Upper lobe of left lung (tissue), 6 donors: ENCODE measurements around the gene OGFR. TPM values are rescaled to one million over a fixed set of nuclear protein-coding genes. Genes with fewer than 3 reads are reported as not detected.
A peak's percentile ranks its signal among the peaks of the same experiment; 100 is the strongest.

Experiments used
- ATAC-seq, 2 donors: fragments of 200-7000 bp; cut with Tn5 transposase; one replicate each; pipeline ENCODE4 v1.9.1; 2022; ENCODE audit warnings: mild to moderate bottlenecking in 2 of 2, moderate library complexity in 2 of 2; ENCODE audit not compliant: low FRiP score in 2 of 2
- DNase-seq, 2 donors: peaks; one replicate each; pipeline ENCODE4 v3.0.0-alpha.2; 2019 to 2020
- H3K27ac ChIP-seq, 4 donors: fragments of 200-600 bp; sonication (generic); one replicate each; pipeline ENCODE4 v1.5.1; 2016 to 2019
- H3K27me3 ChIP-seq, 4 donors: fragments of 200-600 bp; sonication (generic); one replicate each; pipeline ENCODE4 v1.5.1; 2017 to 2019
- H3K36me3 ChIP-seq, 4 donors: fragments of 200-600 bp; sonication (generic); one replicate each; pipeline ENCODE4 v1.5.1; 2016 to 2019
- H3K4me1 ChIP-seq, 4 donors: fragments of 200-600 bp; sonication (generic); one replicate each; pipeline ENCODE4 v1.5.1; 2018 to 2019
- H3K4me3 ChIP-seq, 4 donors: fragments of 200-600 bp; sonication (generic); one replicate each; pipeline ENCODE4 v1.5.1; 2017 to 2019; ENCODE audit warnings: mild to moderate bottlenecking in 2 of 4, moderate library complexity in 1 of 4
- H3K9me3 ChIP-seq, 4 donors: fragments of 200-600 bp; sonication (generic); one replicate each; pipeline ENCODE4 v1.5.1; 2018 to 2019
- EP300 ChIP-seq, 4 donors: sonication (generic); formaldehyde crosslinking; IDR thresholded peaks; one replicate each; pipeline ENCODE4 v1.5.1; 2017; ENCODE audit warnings: antibody characterized with exemption in 4 of 4, control low read depth in 2 of 4
- POLR2A ChIP-seq, 4 donors: fragments of 450-650 bp; IDR thresholded peaks; one replicate each; pipeline ENCODE4 v1.5.1; 2016 to 2017; ENCODE audit warnings: antibody characterized with exemption in 4 of 4, mild to moderate bottlenecking in 2 of 4
- POLR2AphosphoS5 ChIP-seq, 2 donors: sonication (generic); formaldehyde crosslinking; IDR thresholded peaks; one replicate each; pipeline ENCODE4 v1.5.1; 2017; ENCODE audit warnings: antibody characterized with exemption in 2 of 2
- WGBS, 2 donors: methylation state at CpG; one replicate each; pipeline ENCODE4 v1.1.5; 2017 to 2018; 5-methylcytosine and 5-hydroxymethylcytosine counted together
- total RNA-seq, 6 donors: library from RNA; depleted of rRNA in 4 of 6; stranded (reverse); fragments of >200 nt in 4 of 6; gene quantifications; one replicate each; pipeline versions ENCODE4 v1.1.0 to v1.2.1, GENCODE V29; 2016 to 2021
- TF ChIP-seq, protein P1 (sequence below), 6 experiments: fragments of 450-650 bp in 4 of 6; fragments of 200-600 bp in 2 of 6; sonication (generic) in 2 of 6; IDR thresholded peaks; one replicate each; pipeline ENCODE4 v1.5.1; 2016 to 2019; ENCODE audit warnings: antibody characterized with exemption in 6 of 6
- donor health status: DM: no; HTN: no; CAD: no; lungs with moderate emphysema.
- donor health status: DM: no; HTN: yes; CAD: no; lungs with severe emphysema.

Gene OGFR, protein sequence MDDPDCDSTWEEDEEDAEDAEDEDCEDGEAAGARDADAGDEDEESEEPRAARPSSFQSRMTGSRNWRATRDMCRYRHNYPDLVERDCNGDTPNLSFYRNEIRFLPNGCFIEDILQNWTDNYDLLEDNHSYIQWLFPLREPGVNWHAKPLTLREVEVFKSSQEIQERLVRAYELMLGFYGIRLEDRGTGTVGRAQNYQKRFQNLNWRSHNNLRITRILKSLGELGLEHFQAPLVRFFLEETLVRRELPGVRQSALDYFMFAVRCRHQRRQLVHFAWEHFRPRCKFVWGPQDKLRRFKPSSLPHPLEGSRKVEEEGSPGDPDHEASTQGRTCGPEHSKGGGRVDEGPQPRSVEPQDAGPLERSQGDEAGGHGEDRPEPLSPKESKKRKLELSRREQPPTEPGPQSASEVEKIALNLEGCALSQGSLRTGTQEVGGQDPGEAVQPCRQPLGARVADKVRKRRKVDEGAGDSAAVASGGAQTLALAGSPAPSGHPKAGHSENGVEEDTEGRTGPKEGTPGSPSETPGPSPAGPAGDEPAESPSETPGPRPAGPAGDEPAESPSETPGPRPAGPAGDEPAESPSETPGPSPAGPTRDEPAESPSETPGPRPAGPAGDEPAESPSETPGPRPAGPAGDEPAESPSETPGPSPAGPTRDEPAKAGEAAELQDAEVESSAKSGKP
- total RNA-seq, result 100 to 1,000 TPM in 2 of 6 donors, 10 to 100 TPM in 4; 63.8 to 166 (median 74.9) TPM

DNA sequence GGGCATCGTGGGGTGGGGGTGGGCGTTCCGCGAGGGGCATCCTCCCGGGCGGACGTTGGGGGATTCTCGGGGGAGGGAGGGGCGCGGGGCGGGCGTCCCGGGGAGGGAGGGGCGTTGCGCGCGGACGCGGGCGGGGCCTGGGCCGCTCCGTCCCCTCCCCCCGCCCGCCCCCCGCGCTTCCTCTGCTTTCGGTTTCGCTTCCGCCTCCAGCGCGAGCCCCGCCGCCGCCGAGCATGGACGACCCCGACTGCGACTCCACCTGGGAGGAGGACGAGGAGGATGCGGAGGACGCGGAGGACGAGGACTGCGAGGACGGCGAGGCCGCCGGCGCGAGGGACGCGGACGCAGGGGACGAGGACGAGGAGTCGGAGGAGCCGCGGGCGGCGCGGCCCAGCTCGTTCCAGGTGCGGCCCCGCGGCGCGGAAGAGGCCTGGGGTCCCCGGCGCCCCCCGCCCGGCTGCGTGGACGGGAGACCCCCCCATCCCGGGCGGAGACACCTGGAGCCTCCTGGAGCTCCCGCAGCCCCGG is at the start of gene OGFR:
Gene OGFR (plus strand): TSS at position 209 of the 528 bp plus-strand sequence. CDS start 25 bp downstream, at position 234.
- DNase-seq, result peak; percentile 71 to 94
- Histone ChIP-seq H3K4me1 (peaks cover 31 to 45% (median 34%) of the 10 kb centered on the region in 4 donors), H3K27me3 (no peaks in the 10 kb centered on the region), H3K36me3 (peaks cover 10 to 46% (median 34%) of the 10 kb centered on the region in 4 donors), H3K4me3 (peak within 1 kb of the TSS; percentile 94 to 100 (median 98)), H3K27ac (peak within 1 kb of the TSS; percentile 88 to 94 (median 91)), H3K9me3 (no peaks in the 10 kb centered on the region)
- 1% methylated on average over 38 of the region's 77 CpGs; no CpG with 5 or more reads in 1 of the 2 donors for WGBS, 2 donors
- TF ChIP-seq, protein P1, sequence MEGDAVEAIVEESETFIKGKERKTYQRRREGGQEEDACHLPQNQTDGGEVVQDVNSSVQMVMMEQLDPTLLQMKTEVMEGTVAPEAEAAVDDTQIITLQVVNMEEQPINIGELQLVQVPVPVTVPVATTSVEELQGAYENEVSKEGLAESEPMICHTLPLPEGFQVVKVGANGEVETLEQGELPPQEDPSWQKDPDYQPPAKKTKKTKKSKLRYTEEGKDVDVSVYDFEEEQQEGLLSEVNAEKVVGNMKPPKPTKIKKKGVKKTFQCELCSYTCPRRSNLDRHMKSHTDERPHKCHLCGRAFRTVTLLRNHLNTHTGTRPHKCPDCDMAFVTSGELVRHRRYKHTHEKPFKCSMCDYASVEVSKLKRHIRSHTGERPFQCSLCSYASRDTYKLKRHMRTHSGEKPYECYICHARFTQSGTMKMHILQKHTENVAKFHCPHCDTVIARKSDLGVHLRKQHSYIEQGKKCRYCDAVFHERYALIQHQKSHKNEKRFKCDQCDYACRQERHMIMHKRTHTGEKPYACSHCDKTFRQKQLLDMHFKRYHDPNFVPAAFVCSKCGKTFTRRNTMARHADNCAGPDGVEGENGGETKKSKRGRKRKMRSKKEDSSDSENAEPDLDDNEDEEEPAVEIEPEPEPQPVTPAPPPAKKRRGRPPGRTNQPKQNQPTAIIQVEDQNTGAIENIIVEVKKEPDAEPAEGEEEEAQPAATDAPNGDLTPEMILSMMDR (IDR thresholded peaks at IDR 0.05), result no peak
- TF ChIP-seq POLR2AphosphoS5 (IDR thresholded peaks at IDR 0.05), result peak; percentile 88 to 90
- peak in 2 of 4 donors; percentile 23 to 84 for TF ChIP-seq POLR2A (IDR thresholded peaks at IDR 0.05)
- TF ChIP-seq EP300 (IDR thresholded peaks at IDR 0.05), result peak in 1 of 4 donors; percentile 32
- ATAC-seq, result peak in 1 of 2 donors; percentile 71

DNA sequence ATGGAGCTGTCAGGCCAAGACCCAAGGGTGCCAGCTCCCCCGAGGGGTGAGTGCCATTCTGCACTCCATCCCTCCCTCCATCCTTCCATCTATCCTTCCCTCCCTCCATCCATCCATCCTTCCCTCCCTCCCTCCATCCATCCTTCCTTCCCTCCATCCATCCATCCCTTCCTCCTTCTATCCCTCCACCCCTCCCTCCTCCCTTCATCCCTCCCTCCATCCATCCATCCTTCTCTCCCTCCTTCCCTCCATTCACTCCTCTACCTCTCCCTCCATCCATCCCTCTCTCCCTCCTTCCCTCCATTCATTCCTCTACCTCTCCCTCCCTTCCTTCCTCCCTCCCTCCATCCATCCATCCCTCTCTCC is 49.7 kb upstream of the OGFR start:
- DNase-seq, result no peak
- Histone ChIP-seq H3K4me3 (no peak overlapping the region), H3K27me3 (no peaks in the 10 kb centered on the region), H3K4me1 (no peaks in the 10 kb centered on the region), H3K9me3 (no peaks in the 10 kb centered on the region), H3K27ac (no peak overlapping the region), H3K36me3 (no peaks in the 10 kb centered on the region)
- WGBS, 2 donors, result 79 to 100% methylated on average over 1 of the region's 1 CpG
- ATAC-seq, result no peak
- TF ChIP-seq, protein P1 (IDR thresholded peaks at IDR 0.05), result no peak
- TF ChIP-seq POLR2AphosphoS5 (IDR thresholded peaks at IDR 0.05), result no peak
- TF ChIP-seq EP300 (IDR thresholded peaks at IDR 0.05), result no peak
- no peak for TF ChIP-seq POLR2A (IDR thresholded peaks at IDR 0.05)

DNA sequence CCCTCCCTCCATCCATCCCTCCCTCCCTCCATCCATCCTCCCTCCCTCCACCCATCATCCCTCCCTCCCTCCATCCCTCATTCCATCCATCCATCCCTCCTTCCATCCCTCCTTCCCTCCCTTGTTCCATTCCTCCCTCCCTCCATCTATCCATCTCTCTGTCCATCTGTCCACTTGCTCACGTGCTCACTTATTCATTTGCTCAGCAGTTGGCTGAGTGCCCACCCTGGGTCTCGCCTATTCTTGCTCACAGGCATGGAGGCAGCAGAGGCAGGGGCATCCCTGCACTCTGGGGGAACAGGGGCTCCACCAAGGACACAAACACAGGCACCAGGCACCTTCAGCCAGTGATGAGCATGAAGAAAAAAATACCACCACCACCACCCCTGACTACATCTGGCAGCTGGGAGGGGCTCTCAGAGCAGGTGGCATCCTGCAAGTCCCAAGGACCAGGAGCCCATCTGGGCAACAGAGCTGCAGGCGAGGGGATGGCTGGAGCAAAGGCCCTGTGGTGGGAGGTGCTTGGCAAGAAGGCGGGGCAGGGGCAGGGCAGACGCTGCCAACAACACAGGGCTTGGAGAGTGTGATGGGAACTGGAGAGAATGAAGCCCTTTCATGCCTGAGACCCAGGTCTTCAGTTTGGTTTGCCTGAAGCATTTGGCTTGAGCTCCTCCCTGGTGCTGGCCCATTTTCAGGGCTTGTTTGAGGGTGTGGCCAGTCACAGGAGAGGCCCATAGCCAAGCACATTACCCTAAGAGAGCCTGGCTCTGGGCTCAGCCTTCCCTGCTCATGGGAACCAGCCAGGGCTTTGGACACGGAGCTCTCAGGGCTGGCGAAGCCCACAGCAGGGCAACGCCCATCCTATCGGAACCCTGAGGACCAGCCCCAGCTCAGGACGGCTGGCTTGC is 48.6 kb upstream of the OGFR start:
- ATAC-seq (no peak), DNase-seq (no peak)
- no peak overlapping the region for H3K4me3 ChIP-seq
- H3K36me3 ChIP-seq, result no peaks in the 10 kb centered on the region
- WGBS, 2 donors, result 45 to 59% methylated on average over 6 to 10 of the region's 10 CpGs
- peaks cover 0 to 2% (median 0%) of the 10 kb centered on the region in 4 donors for H3K27me3 ChIP-seq
- no peaks in the 10 kb centered on the region for H3K4me1 ChIP-seq
- no peaks in the 10 kb centered on the region for H3K9me3 ChIP-seq
- H3K27ac ChIP-seq, result no peak overlapping the region
- TF ChIP-seq, protein P1 (IDR thresholded peaks at IDR 0.05), result no peak
- TF ChIP-seq POLR2AphosphoS5 (IDR thresholded peaks at IDR 0.05) (no peak), EP300 (IDR thresholded peaks at IDR 0.05) (no peak), POLR2A (IDR thresholded peaks at IDR 0.05) (no peak)

DNA sequence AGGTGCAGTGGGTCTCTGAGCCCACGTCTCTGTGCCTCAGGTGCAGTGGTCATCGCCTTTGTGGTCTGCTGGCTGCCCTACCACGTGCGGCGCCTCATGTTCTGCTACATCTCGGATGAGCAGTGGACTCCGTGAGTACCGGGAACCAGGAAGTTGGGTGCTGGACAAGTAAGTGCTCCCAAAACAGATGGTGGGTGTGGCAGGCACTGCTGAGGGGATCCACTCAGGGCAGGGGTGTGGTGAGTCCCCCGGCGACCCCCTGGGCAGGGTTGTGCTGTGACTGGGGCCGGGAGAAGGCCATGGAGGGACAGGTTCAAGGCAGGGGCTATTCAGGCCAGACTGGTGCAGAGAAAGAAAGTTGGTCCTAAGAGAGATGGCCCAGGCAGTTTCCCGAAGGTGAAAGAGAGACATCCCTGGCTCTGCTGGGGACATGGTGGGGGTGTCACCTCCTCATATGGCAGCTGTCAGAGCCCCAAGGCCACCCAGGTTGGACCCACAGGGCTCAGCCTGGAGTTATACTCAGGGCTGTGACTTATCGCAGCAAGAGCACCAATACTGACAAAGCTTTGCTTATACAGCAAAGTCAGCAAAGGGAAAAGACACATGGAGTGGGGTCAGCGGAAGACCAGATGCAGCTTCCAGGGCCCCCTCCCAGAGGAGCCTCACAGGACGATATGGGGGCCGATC is 46.3 kb upstream of the OGFR start:
- WGBS, 2 donors, result 76 to 80% methylated on average over 8 to 16 of the region's 16 CpGs
- TF ChIP-seq POLR2AphosphoS5 (IDR thresholded peaks at IDR 0.05) (no peak), POLR2A (IDR thresholded peaks at IDR 0.05) (no peak), EP300 (IDR thresholded peaks at IDR 0.05) (no peak)
- TF ChIP-seq, protein P1 (IDR thresholded peaks at IDR 0.05), result no peak
- peaks cover 0 to 2% (median 0%) of the 10 kb centered on the region in 4 donors for H3K27me3 ChIP-seq
- H3K27ac ChIP-seq, result no peak overlapping the region
- H3K4me1 ChIP-seq, result no peaks in the 10 kb centered on the region
- ATAC-seq, result no peak
- H3K9me3 ChIP-seq, result no peaks in the 10 kb centered on the region
- H3K36me3 ChIP-seq, result no peaks in the 10 kb centered on the region
- no peak overlapping the region for H3K4me3 ChIP-seq
- DNase-seq, result peak in 1 of 2 donors; percentile 47
